ENCODE measurements around the gene NADK2.

NADK2 gene

DNA sequence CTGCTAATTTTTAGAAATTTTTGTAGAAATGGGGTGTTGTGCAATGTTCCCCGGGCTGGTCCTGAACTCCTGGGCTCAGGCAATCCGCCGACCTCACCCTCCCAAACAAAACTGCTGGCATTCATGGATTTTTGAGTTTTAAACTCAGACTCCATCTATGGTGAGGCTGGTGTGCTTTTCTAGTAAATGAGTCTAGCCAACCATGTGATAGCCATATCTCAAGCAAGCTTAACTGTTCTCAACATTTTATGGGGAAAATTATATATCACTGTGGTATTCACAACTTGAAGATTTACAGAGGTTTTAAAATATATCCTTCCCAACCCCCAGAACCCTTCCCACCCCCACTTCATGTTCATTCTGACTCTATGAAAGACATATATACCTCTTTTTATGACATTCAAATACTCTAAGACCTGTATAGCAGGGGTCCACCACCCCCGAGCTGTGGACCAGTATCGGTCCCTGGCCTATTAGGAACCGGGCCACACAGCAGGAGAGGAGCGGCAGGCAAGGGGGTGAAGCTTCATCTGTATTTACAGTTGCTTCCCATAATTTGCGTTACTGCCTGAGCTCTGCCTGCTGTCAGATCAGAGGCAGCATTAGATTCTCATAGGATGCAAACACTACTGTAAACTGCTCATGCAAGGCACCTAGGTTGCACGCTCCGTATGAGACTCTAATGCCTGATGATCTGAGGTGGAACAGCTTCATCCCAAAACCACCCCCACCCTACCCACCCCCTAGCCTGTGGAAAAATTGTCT lies 4.5 kb upstream of the NADK2 start:
- DNase-seq, result no peak

DNA sequence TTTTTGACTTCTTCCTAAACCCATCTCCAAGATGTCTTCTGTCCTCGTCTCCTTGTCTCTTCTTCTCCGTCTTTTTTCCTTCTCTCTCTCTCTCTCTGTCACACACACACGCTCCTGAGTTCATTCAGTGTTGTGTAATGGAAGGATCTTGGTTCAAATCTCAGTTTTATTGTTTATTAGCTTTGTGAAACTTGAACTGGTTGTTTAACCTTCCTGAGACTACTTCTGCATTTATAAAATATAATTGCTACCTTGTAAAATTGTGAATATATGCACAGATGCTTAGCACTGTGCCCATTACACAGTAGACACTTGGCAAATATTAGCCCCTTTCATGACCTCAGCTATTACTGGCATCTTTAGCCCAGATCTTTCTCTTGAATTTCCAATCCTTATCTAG lies 2.4 kb upstream of the NADK2 start:
- DNase-seq, result no peak

DNA sequence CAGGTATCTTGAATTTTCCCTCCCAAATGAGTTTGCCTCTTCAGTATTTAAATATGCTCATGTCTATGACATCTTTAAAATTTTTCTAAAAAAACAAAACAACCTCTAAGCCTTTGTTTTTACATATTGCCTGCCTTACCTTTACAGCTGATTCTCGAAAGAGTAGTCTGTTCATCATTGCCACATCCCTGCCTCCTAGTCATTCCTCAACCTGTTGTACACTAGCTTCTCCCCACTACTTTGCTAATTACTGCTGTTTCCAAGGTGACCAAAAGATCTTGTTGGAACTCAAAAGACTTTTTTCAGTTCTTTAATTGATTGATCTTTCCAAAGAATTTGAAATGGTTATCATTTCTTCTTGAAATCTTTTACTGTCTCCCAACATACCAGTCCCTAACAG lies 1.9 kb upstream of the NADK2 start:
- DNase-seq, result no peak

DNA sequence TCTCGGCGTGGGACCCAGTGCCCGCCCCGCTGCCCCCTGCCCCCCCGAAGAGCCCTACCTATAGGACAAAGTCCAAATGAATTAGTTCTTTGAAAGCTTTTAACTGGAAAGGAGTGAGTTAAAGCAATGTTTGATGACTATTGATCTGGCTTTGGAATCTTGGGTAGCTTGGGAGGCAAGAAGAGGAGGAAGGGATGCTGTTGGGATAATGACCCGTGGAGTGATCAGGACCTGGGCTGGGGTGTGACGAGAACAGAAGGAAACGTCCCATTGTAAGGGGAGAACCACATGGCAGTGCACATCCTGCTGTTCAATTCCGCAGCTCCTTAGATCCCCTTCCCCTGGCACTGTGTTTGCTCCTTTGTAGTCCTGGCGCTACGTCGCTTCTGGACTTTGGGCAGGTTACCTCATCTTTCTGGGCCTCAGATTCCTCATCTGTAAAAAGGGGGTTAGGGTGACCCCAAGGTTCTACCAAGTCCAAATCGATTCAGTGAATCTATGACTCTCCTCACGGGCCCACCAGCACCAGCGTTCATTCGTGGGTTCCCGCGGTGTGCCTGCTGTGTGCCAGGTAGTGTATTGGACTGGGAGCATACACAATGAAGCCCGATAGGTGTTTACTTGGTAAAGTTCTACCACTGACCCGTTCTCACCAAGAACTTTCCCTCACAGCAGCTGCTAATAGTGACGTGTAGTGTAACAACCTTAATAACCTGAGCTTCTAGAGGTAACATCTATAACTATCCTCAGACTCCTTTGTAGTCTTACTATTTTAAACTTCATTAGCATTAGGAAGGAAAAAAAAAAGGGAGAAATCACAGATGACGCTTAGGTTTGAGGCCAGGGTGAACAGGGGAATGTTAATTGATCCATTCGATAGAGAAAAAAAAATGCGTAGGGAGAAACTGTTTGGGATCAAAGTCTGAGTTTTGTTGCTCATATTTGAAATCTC lies 1.1 kb upstream of the NADK2 start:
- DNase-seq, result no peak

DNA sequence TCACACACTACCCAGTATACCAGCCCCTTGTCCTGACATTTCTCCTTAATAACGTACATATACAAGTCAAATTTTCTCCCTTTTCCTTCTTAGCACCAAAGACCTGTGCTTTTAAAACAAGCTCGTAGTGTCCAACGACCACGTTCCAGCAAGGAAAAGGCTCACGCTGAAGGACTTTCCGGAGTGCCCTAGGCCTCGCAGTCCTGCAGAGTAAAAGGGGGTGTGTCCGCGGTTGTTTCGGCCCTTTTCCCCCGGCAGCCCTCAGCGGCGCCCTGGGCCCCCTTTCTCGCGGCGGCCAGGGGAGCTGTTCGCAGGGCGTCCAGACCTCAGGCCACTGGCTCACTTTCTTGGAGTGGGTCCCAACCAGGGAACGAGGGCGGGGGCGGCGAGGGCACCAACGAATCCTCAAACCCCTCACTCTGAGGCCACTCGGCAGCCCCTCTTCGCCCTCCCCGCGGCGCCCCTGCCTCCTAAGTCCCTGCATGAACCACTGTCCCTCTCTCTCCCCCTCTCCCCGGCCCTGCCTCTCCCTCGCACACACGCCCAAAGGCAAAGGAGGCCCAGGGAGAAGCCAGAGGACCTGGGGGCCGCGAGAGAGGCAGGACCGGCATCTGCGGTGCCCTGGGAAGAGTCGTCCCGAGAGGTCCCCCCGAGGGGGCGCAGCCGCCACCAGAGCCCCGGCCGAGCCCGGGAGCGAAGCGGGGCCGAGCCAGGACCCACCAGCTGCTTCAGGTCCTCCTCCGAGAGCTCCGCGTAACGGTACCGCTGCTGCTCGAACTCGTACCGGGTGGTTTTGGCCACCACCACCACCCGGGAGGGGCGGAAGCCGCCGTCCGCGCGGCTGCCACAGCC lies 720 bp downstream of the NADK2 start:
- DNase-seq, result peak; percentile 22

DNA sequence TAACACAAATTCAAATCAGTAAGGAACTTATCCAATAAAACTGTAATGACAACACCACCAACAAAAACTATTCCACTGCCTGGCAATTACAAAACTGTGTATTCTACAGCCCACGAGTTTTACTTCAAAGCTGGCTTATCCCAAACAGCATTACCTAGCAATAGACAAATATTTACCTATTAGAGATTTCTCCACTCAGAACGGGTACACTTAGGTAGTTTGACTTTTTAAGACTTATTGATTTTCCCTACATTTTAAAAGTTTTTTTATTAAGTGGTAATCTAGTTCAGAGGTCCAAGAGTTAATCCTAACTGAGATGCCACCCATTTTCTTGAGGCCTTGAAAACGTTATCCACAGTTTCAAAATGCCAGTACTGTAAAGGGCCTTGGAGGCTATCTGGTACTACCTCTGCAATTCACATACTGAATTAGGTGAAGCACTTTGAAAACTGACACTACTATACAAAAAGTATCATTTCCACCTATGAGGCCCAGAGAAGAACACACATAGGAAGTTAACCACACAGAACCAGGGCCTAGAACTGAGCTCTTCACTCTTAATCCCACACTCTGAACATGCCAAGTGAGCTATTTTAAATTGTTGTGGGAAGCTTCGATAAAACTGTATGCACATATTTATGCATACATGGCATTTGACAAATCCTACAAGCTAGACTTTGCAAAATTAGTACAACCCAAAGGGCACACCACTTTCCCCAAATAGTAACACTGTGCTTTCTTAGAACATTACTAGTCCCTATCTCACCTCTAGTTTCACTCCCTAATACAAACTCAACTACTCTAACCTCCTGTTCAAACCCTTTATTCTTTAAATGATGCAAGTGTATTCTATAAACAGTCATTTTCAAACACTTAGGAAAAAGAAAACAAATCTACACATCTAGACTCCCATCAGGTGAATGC lies 2.1 kb downstream of the NADK2 start:
- no peak for DNase-seq

DNA sequence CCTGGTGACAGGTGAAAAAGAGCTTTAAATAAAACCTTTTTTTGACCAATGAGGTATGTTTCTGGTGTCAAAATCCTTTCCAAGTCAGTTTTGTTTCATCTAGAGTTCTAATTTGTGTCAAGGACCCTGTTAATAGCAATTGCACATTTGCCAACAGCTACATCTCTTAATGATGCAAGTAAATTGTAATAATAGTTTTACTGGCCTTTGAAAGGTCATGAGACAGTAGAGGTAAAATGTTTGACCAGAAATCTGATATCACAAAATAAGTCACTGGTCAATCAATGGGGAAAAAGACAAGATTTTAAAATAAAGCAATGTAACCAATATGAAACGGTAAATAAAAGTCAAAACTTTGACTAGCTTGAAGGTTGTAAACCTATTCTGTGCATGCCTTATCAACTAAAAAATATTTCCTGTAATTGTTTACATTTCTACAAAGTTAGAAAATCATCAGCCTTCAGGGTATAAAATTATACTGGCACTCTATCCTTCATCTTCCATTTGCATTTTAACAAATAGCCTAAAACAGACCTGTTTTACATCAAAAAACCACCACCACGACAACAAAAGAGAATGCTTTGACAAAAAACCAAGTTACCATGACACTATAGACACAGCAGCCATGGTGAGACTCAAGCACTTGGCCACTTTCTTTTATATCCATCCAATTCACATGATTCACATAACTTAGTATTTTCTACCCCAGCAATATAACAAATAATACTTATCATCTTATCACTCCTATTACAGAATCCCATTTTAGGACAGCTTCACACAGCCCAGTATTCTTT lies 3.0 kb downstream of the NADK2 start:
- DNase-seq, result no peak

DNA sequence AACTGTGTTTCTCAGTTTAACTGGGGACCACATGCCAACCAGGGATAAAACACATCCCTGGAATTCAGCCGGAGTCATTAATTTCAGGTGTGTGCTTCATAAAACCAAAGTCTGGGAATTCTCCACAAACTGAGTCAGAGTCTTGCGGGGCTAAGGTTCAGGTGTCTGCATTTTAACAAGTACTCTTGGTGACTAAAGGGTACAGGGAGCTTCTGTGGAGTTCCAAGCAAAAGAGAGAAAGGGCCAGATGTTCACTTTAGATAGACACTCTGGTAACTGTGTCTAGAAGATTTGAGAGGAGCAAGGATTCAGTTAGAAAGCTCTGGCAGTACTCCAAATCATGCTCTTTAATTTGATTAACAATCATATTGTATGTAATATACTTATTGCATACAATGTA lies 4.0 kb downstream of the NADK2 start:
- DNase-seq, result no peak

DNA sequence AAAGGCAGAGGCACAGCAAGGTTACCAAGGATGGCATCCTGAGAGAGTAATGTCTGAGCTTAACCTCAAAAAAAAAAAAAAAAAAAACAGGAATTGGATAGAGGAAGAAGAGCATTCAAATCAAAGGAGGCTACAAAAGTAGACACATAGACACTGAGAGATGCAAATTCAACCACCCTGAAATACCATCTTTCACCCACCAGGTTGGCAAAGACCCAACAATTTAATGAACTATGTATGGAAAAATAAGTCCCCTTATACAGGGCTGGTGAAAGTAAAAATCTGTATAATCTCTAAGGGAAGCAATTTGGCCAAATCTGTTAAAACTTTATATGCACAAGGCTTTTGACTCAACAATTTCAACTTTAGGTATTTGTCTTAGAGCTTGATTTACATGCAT lies 4.9 kb downstream of the NADK2 start:
- no peak for DNase-seq

DNA sequence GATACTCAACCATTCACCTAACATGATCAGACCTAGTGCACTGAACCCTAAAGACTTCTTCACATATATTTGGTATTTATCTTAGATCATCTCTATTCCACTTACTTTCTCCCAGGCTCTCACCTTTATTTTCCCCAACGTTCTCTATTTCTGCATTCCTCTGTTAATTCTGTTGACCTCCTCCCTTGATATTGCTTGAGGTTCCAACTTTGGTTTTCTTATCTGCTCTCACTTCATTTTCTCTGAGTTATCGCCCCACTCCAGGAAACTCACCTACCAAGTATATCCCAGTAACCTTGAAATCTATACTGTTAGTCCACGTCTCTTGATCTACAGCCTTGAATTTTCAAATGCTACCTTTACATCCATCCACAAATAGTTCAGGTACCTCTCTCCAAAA lies 9.2 kb downstream of the NADK2 start:
- DNase-seq, result no peak

DNA sequence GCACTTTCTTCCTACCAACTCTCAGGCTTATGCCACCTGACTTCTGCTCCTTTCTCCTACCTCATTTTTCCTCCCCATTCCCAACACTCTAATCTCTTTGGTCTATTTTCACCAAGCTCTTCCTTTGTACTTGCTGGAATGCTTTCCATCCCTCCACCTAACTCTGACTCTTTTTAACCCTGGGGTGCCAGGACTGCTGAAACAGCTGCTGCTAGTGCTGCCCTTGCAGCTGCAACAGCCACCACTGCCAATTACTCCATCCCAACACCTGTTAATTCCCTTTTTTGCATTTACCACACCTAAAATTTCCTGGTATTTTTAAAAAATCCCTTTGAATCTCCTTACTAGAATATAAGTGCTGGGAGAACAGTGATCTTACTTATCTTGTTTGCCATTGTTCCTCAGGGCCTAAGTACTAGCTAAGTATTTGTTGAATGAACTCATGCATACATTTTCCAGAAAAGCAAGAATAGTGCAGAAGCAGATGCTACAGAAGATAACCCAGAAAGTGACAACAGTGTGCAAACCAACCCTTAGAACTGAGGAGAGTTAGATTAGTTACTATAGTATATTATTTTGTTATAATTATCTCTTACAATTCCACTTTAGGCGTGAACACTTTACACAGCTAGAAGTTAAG lies 11.5 kb downstream of the NADK2 start:
- DNase-seq, result no peak

DNA sequence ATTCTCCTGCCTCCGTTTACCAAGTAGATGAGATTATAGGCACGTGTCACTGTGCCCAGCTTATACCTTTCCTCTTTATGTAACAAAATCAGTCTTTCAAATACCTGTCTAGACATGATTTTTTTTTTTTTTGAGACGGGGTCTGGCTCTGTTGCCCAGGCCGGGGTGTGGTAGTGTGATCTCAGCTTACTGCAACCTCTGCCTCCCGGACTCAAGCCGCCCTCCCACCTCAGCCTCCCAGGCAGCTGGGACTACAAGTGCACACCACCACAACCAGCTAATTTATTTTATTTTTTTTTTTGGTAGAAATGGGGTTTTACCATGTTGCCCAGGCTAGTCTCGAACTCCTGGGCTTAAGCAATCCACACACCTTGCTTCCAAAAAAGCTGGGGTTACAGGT lies 13.2 kb downstream of the NADK2 start:
- no peak for DNase-seq

DNA sequence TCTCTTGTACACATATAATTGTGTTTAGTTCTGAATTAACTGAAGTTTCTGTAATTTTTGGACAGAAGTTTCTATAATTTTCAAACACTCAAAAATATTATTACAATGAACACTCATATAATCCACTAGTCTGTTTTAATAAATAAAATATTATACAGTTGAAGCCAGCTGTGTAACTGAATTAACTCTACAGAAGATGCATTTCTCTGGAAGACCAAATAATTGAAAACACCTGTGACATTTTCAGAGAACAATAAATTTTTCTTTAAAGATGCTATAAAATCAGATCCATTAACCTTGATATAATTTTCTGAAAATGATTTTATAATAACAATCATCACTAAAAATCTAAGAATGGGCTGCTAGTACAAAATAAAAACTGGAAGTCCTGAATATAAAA lies 14.7 kb downstream of the NADK2 start:
- DNase-seq, result no peak

DNA sequence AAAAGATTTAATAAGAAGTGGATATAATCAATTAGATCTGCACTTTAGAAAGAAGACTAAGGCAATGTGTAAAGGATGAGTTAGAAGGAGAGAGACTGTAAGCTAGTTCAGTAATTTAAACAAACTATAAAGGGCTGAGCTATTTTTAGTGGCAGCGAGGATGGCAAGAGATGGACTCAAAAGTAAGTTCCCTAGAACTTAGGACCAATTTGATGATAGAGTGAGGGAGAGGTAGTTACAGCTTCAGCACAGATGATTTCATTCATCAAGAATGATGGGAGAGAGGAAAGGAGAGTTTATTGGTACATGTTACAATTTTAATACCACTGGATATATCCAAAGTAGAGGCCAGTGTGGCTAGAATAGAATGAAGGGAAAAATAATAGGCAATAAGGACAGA lies 19.1 kb downstream of the NADK2 start:
- DNase-seq, result no peak

DNA sequence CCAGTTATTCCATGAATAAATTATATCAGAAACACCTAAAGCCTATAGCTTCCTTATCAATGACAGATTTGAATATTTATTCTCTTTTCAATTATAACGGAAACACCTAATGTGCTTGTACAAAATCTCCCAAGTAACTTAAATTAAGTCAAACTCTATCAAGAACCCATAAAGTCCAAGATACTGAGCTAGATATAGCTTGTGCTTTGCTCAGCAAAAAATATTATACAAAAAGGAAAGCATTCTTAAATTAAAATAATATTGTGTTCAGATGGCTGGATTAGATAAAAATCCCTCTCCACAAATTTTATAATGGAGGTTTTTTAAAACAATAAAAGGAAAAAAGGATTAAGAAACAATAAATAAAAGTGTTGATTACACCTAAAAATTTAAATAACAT lies 23.7 kb downstream of the NADK2 start:
- no peak for DNase-seq

DNA sequence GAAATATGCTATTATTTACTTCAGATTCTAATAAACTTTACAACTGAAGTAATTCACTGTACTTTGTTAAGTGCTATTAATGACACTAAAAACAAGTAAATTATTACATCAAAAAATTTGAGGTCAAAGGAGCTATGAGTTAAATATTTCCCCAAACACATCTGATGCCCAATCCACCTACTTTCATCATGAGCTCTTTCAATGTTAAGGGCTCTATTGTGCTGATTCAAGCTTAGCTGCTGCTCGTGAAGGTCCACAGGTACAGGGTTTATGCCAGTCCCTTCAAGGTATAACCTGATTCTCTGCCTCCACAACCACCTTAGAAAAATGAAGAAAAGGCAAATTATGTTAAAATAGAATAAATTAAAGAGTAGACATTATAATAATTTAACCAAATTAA lies 24.2 kb downstream of the NADK2 start:
- no peak for DNase-seq

DNA sequence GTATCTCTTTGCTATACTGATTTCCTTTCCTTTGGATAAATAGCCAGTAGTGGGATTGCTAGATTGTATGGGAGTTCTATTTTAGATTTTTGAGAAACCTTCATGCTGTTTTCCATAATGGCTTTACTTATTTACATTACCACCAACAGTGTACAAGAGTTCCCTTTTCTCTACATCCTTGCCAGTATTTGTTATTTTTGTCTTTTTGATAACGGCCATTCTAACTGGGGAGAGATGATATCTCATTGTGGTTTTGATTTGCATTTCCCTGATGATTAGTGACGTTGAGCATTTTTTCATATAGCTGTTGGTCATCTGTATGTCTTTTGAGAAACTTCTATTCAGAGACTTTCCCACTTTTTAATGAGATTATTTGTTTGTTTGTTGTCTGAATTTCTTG lies 25.8 kb downstream of the NADK2 start:
- DNase-seq, result no peak

DNA sequence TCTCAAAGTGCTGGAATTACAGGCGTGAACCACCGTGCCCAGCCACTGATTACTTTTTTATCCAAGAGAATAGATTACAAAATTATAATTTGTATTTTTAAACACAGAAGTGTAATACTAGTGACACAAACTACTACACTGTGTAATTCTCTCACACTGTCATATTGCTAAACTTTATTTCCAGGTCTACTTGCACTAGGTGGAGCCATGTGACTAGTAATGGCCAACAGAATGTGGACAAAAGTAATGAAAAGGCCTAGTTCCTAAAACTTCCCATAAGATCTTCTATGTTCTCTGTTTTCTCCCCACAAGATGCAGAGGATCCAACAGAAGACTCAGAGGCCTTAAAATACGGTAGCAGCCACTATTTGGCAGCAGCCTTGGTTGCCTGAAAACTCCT lies 27.3 kb downstream of the NADK2 start:
- DNase-seq, result no peak

DNA sequence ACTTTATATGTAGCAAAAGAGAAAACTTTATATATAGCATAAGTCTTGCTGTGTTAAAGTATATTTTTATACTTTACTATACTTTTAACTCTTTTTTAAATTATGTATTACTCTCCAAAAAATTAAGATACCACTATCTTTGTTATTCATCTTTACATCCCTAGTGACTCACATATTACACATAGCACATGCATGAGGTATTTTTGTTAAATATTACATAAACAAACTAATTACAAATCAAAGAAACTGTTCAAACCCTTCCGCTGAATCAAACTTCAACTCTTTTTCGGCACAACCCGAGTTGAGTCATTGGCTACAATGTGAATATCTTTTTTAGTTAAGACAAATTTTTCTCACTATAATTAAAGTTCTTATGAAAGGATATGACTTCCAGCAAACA lies 32.1 kb downstream of the NADK2 start:
- DNase-seq, result no peak

DNA sequence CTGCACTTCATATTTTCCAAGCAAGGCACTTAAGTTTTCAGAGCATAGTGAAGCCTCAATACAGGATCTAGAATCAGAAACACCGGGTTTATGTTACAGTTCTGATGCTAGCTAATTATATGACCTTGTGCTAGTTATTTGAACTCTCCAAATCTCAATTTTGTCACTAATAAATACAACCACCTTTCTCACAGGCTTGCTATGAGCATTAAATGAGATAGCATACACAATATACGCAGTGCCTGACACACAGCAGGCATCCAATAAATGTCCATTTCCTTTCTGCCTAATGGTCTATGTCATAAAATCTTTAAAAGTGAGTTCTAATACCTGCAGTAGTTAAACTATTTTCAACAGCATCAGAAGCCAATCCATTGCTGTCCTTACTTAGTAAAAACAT lies 32.9 kb downstream of the NADK2 start:
- DNase-seq, result no peak

DNA sequence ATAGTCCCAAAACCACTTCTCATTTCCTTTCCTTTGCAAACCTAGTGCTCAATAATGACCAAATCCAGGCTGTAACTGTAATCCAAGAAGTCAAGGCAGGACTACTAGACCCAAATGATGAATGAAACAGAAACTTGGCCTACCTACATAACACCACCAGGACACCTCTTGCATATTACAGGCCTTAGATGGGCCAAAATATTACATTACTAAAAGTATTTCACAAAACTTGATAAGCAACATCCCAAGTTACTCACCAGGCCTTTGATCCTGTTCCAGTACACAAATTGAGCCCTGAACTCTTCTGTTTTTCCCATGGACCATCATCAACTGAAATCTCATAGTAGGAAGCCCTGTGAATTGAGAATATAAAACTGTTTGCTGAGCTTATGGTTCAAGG lies 34.8 kb downstream of the NADK2 start:
- DNase-seq, result no peak
